ENCODE measurements around the gene GNG12.

Gene GNG12

DNA sequence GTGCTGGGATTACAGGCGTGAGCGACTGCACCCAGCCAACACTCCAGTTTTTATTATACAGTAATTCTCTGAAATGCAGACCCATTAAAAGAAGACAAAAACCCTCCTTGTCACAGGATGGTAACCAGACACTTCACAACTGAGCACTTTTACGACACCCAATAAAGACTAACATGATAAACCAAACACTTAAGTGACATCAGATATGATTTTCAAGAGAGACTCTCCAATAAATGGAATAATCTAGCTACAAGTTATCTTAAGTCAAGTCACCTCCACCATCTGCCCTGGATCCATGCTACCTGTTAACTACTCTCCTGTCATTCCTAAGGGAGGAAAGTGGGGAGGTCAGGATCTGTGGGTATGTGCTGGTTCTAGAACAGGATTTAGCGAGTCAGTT lies 5.6 kb downstream of the GNG12 start:
- TF ChIP-seq CTCF (IDR thresholded peaks at IDR 0.05) = no peak
- H3K4me3 ChIP-seq = no peak overlapping the region
- no peak for DNase-seq (ENCODE audit: low spot score)
- no peak overlapping the region for H3K27ac ChIP-seq

DNA sequence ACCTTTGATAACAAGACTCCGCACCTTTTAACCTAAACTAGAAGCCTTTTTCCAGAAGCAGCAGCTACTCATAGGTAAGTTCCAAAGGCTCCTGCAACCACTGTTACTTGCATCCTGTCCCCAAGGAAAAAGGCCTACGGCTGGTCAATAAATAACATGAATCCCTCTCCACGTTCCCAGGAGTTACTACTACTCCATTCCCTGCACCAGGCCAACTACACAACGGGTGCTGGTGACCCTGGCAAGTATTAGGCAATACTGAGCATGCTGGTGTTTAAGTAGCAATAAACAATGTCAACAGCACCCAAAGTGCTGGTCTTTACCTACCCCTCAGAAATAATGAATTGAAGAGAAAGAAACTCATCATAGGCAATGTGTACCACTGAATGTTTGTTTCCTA lies 7.7 kb downstream of the GNG12 start:
- no peak overlapping the region for H3K27ac ChIP-seq
- no peak overlapping the region for H3K4me3 ChIP-seq
- no peak for TF ChIP-seq CTCF (IDR thresholded peaks at IDR 0.05)
- DNase-seq (ENCODE audit: low spot score) = no peak

DNA sequence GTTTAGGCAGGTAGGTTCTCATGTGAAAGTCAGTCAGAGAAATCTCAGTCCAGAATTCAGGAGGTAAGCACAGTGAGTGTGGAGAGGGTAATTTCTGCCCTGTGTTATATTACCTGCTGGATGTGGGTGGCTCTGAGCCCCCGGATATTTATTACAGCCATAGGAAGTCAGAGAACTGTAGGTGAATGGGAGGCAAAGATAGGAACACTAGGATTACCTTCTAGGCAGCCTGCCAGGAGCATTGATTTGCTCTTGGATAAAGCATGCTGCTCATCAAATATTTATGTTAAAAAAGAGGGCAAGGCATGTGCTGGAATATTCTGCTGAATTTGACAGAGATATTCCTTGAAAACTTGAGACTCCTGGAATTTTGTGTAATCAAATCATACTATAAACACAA lies 8.5 kb downstream of the GNG12 start:
- TF ChIP-seq CTCF (IDR thresholded peaks at IDR 0.05) = no peak
- no peak overlapping the region for H3K4me3 ChIP-seq
- DNase-seq (ENCODE audit: low spot score) = no peak
- H3K27ac ChIP-seq = no peak overlapping the region

DNA sequence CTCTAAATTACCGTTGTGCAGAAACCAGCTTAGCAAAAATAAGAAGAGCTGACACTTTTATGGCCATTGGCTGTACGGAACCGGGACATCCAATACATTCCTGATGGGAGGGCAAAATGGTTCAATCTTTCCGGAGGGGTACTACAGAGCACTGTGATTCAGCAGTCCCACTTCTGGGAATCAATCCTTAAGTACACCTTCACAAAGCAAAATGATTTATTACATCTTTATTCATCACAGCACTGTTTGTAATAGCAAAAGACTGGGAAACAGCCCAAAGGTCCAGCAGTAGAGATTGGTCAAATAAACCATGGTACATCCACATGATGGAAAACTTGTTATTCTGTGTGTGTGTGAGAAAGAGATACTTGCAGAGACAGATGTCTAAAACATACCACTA lies 9.7 kb downstream of the GNG12 start:
- H3K27ac ChIP-seq = peak overlapping the region in 1 of 2 donors; percentile 14
- H3K4me3 ChIP-seq = no peak overlapping the region
- no peak for DNase-seq (ENCODE audit: low spot score)
- no peak for TF ChIP-seq CTCF (IDR thresholded peaks at IDR 0.05)

DNA sequence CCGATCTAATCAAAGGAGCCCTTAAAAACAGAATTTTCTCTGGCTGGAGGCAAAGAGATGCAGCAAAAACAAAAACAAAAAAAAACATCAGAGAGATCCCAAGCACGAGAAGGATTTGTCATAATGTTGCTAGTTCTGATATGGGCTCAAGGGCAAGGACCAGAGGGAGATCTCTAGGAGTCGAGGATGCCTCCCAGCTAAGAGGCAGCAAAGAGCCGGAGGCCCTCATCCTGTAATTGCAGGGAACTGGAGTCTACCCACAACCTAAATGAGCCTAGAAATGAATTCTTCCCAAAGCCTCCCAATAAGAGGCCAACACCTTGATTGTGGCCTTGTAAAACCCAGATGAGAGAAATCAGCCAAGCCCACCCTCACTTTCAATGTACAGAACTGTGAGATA lies 12.0 kb downstream of the GNG12 start:
- no peak overlapping the region for H3K4me3 ChIP-seq
- TF ChIP-seq CTCF (IDR thresholded peaks at IDR 0.05) = no peak
- no peak overlapping the region for H3K27ac ChIP-seq
- DNase-seq (ENCODE audit: low spot score) = no peak

DNA sequence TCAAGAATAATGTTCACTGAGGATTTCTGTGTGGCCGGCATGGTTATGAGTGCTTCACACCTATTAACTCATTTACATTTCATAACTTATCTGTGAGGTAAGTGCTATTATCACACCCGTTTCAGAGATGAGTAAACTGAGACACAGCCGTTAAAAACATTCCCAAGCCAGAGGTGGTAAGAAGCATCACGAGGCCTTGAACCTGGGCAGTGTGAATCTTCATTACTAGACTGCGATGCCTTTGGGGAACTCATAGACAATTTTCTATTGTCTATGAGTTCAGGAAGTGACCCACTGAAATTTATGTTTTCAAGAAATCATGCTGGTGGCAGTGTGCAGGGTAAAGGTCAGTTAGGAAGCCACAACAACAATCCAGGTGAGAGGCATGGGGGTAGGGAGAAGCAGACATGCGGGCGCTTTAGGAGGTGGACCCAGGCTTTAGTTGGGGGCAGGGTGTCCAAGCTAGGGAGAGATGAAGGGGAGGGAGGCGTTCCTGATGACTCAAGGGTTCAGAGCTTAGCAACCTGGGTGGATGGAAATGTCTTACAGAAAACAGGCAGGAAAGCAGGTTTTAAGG lies 14.5 kb downstream of the GNG12 start:
- H3K27ac ChIP-seq = peak overlapping the region in 1 of 2 donors; percentile 19
- H3K4me3 ChIP-seq = no peak overlapping the region
- TF ChIP-seq CTCF (IDR thresholded peaks at IDR 0.05) = no peak
- no peak for DNase-seq (ENCODE audit: low spot score)

DNA sequence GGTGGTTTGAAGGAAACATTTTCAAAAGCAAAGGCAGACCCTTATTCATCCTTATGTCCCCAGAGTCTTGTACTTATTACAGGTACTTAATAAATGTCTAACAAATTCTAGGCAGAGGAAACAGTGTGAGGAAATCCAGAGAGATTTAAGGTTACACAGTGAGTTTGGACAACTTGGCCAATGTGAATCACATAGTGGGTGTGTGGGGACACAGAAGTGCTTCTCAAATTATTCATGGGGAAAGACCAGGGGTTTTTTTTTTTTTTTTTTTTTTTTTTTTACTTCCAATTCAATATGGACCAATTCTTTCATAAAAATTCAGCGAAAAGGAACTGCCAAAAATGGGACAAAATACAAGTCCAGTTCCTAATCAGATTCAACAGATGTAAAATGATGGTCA lies 15.1 kb downstream of the GNG12 start:
- no peak overlapping the region for H3K4me3 ChIP-seq
- no peak for TF ChIP-seq CTCF (IDR thresholded peaks at IDR 0.05)
- H3K27ac ChIP-seq = peak overlapping the region in 1 of 2 donors; percentile 19
- no peak for DNase-seq (ENCODE audit: low spot score)
